ENCODE results near the gene ZDHHC8.
A peak's percentile ranks its signal among the peaks of the same experiment; 100 is the strongest.
"Not testable (repeated sequence)": the region's sequence is repeated elsewhere in the genome, so short reads cannot be mapped to it uniquely, and the experiment has no call there.

Gene ZDHHC8

DNA sequence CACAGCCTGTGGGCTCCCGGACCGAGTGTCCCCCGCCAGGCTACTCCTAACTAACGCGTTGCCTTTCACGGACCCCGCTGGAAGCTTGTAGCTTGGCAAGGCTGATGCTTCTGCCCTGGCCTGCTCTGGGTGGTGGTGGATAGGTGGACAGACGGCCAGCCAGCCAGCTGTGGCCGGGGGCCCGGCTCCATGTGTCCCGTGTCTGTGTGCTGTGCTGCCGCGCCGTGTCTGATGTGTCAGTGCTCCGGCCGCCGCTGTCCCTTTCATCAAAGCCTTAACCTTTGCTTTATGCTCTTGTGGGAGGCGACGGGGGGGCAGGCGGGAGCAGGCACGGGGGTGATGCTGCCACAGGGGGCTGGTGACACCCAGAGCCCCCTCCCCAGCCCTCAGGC lies 14.2 kb downstream of the ZDHHC8 start:
- no peak for DNase-seq

- no peak for DNase-seq
Observed at GRCh38 chr22:20146777-20147176, 15.2 kb downstream of the ZDHHC8 start.

GRCh38 chr22:20147237-20147988 lies 15.8 kb downstream of the ZDHHC8 start:
- DNase-seq: no peak

GRCh38 chr22:20148414-20148813 lies 16.8 kb downstream of the ZDHHC8 start:
- no peak for DNase-seq

GRCh38 chr22:20149257-20150250 lies 17.9 kb downstream of the ZDHHC8 start:
- no peak for DNase-seq

GRCh38 chr22:20150381-20151275 lies 19.0 kb downstream of the ZDHHC8 start, which contains the start of gene CCDC188:
TSS of gene CCDC188 (minus strand) at chr22:20151055. CDS start at chr22:20150986, 69 bp downstream.
- no peak for DNase-seq

- no peak for DNase-seq
Observed at GRCh38 chr22:20151276-20151588, 19.6 kb downstream of the ZDHHC8 start.

DNA sequence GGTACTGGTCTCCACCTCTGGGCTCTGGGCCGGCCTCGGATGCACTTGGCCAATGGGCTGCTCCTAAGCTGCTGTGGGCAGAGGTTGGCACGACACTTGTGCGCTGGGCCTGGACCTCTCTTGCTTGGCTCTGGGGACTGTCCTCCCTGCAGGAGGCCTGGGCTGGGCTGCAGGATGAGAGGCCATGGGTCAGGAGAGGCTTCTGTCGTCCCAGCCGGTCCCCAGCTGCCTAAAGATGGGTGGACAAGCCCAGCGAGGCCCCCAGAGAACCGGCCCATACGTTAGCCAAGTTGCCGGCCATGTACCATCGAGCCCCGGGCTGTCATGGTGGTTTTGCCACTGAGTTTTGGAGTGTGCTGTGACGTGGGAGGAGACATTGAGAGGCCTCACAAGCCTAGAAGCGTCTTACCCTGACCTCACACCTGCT lies 20.9 kb downstream of the ZDHHC8 start:
- no peak for DNase-seq

DNA sequence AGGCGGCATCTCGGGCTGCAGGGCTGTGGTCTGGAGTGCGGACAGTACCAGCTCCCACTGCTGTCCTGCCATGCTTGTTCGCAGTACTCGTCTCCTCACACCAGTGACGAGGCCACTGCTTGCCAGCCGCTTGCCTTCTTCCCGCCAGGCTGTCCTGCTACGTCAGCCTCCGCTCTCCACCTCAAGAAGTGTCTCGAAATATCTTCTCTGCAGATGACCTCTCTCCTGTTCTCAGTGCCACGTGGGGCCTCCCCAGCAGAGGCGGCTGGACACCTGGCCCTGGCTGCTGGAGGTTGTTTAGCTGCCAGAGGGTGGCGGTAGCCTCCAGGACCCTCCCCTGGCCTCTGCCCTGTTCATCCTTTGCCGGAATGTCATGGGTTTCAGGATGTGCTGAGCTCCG lies 22.3 kb downstream of the ZDHHC8 start:
- DNase-seq: no peak

GRCh38 chr22:20154602-20155187 lies 23.1 kb downstream of the ZDHHC8 start:
- DNase-seq: no peak

DNA sequence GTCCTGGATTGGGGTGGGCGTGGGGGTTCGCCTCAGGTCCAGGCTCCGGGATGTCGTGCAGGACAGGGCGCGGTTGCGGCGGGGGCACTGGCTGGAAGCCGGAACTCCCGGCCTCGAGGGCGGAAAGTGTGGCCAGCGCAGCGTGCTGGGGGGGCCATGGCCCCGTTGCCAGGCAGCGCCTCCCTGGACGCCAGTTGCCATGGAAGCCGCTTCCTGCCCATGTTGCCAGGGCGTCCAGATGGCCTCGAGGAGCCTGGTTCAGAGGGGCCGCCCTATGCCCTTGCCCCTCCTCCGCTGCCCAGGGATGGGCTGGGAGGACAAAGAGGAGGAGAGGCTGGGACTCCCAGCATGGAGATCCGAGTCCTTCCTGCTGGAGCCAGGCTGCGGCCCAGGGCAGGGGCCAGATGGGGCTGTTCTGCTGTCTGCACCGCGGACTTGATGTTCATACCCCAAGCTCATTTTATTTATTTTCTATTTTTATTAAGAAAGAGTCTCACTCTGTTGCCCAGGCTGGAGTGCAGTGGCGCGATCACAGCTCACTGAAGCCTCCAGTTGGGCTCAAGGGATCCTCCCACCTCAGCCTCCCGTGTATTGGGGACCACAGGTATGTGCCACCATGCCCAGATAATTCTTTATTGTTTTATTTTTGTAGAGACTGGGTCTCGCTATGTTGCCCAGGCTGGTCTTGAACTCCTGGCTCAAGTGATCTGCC lies 23.9 kb downstream of the ZDHHC8 start:
- DNase-seq: peak; percentile 24

DNA sequence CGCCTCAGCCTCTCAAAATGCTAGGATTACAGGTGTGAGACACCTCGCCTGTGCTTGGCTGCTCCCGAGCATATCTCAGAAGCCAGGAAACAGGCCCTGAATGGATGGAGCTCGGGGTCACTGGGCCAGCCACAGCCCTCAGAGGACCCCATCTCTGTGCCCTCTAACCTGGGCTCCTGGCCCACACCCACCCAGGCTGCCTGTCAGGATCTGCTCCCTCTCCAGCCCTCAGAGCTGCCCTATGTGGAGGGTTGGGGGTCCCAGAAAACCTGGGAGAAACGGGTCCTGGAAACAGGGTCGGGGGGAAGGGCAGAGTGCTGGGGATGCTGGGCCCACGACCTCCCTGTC lies 24.4 kb downstream of the ZDHHC8 start:
- DNase-seq: no peak

DNA sequence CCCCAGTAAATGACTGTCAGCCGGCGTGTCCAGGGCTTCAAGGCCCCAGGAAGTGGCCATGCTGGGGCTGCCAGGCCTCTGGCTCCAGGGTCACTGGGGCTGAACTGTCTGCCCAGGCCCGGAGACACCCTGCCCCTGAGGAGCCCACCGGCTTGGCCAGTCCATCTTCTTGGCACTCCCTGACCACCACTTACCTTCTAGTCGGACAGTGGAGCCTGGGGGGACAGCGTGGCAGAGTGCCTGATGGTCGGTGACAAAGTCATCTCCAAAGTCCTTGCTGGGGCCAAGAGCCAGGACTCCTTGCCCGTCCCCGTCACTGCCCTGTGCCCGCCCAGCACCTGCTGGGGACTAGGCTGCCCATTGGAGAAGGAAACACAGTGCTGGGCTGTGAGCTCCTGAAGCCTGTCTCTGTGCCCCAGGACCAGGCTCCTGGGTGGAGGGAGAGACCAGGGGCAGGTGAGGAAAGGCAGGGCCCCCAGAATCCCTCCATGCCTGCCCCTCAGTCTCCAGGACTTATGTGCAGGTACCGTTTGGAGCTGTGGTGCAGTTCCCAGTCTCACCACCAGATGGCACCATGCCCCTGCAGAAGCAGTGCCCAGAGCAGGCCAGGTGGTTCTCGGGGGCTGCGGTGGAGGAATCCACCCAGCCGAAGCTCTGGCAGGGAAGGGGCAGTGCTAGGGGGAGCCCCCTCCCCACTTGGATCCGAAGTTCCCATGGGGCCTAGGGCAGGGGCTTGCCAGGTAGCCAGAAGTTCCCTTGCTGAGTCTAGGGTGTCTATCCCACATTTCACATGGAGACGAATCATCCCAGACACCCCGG lies 25.2 kb downstream of the ZDHHC8 start:
- DNase-seq: peak; percentile 20

- no peak for DNase-seq
Observed at GRCh38 chr22:20157430-20158183, 26.0 kb downstream of the ZDHHC8 start.

- DNase-seq: no peak
Observed at GRCh38 chr22:20158391-20159036, 26.9 kb downstream of the ZDHHC8 start.

DNA sequence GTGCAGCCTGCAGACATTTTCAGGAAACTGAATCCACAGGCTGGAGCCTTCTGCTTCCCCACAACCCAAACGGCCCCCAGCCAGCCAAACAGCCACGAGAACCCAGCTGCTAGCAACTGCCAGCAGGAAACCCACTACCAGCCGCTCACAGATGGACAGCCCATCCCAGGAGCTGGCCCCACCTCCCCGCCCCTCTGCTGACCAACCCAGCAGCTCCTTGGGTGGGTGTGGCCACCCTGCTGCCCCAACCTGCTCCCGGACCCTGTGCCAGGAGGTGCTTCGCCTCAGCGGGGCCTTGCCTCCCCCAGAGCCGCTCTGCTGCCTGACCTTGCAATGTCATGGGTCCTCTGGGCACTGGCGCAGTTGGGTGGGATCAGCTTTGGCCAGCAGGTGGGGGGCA lies 27.5 kb downstream of the ZDHHC8 start:
- DNase-seq: no peak

DNA sequence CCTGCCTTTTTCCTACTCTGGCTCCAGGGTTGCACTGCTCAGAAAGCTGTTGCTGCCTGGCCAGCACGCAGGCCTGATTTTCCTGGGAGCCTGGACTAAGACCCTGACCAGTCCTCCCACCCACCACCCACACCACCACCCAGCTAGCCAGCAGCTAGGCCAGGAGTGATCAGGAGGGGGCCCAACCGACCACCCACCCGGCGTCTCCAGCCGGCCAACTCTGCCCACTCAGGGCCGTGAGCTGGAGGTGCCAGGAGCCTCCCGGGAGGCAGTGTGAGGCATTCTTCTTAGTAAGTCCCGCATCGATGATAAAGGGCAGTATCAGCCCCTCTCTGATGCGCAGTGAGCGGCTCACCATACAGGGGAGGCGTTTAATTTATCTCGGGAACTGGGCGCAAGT lies 27.9 kb downstream of the ZDHHC8 start:
- not testable (repeated sequence) for DNase-seq

- no peak for DNase-seq
Observed at GRCh38 chr22:20160041-20160440, 28.4 kb downstream of the ZDHHC8 start.

DNA sequence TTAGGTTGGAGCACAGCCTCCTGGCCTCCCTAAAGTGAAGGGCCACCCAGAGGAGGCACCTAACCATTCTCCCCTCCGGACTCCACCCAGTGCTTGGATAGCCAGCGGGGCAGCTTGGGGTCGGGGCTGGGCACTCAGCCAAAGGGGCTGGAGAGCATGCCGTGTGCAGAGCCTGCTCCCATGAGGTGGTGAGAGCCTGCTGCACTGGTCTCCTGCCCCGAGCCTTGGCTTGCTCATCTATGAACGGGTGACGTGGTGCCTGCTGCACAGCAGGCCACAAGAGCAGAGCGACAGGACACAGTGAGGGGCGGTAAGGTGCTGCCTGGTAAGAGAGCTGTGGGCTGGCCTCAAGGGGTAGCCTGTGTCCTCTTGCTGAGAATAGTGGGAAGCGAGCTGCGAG lies 33.3 kb downstream of the ZDHHC8 start:
- no peak for DNase-seq

DNA sequence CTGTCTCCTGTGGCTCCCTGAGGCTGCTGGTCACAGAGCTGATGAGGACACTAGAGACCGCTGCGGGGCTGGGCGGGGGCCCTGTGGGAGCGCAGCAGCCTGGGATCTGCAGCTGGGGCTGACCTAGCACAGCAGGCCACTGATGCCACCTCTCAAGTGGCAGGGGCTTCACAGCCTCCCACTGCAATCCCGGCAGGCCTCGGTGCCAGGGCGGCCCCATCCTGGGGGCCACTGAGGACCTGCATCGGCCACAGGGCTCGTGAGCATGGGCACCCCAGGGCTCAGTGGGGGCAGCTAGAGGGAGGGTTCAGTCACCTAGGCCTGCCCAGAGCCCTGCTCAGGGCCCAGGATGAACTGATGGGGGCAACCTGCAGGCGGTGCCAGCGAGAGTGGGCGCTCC lies 33.8 kb downstream of the ZDHHC8 start:
- no peak for DNase-seq

Measured in GOT3 (cell line).